Psoas muscle (tissue), 8 donors: ENCODE data around the gene CDK14. TPM values are rescaled to one million over a fixed set of nuclear protein-coding genes. Genes with fewer than 3 reads are reported as not detected.
"Not testable (repeated sequence)": the region's sequence is repeated elsewhere in the genome, so short reads cannot be mapped to it uniquely, and the experiment has no call there.

Source experiments
- ATAC-seq, 4 donors: fragments of 200-7000 bp; cut with Tn5 transposase; one replicate each; pipeline ENCODE4 v1.9.1; 2020; ENCODE audit warnings: moderate library complexity in 3 of 4, mild to moderate bottlenecking in 2 of 4
- DNase-seq, 2 donors: peaks; one replicate each; pipeline ENCODE4 v3.0.0-alpha.2; 2020
- H3K27ac ChIP-seq: fragments of 200-600 bp; one replicate; pipeline ENCODE4 v1.8.0; 2022
- H3K27me3 ChIP-seq, 3 donors: fragments of 200-600 bp in 1 of 3; one replicate each; pipeline versions ENCODE4 v1.6.1 to v1.8.0; 2013 to 2022; ENCODE audit warnings: low read length in 2 of 3, mild to moderate bottlenecking in 2 of 3, moderate library complexity in 1 of 3; ENCODE audit not compliant: insufficient read depth in 3 of 3
- H3K36me3 ChIP-seq, 2 donors: fragments of 200-600 bp in 1 of 2; one replicate each; pipeline versions ENCODE4 v1.6.1 to v1.8.0; 2013 to 2022; ENCODE audit warnings: low read depth in 1 of 2, mild to moderate bottlenecking in 1 of 2, moderate library complexity in 1 of 2; ENCODE audit not compliant: insufficient read depth in 1 of 2
- H3K4me1 ChIP-seq: fragments of 200-600 bp; one replicate; pipeline ENCODE4 v1.8.0; 2022
- H3K4me3 ChIP-seq: fragments of 200-600 bp; one replicate; pipeline ENCODE4 v1.8.0; 2022; ENCODE audit warnings: mild to moderate bottlenecking
- H3K9me3 ChIP-seq: fragments of 200-600 bp; one replicate; pipeline ENCODE4 v1.8.0; 2022
- CTCF ChIP-seq: fragments of 200-600 bp; IDR thresholded peaks from one replicate; pipeline ENCODE4 v1.8.0; 2022; ENCODE audit warnings: antibody characterized with exemption
- WGBS, 3 donors: extraction: QIAGEN DNeasy Blood & Tissue Kit; methylation state at CpG; one replicate each; pipeline versions ENCODE4 v1.1.6 to v1.1.7; 2013; 5-methylcytosine and 5-hydroxymethylcytosine counted together
- intact Hi-C, 2 donors: fragments of 100-400 bp; cut with DNase I; formaldehyde crosslinking; loops; one replicate each; pipeline versions ENCODE4 v1.11.0 to v1.14.2; 2022
- polyA plus RNA-seq, 3 donors: library from polyadenylated mRNA; stranded (reverse); fragments of 200-250 nt; gene quantifications; one replicate each; pipeline ENCODE4 v1.2.3, GENCODE V29; 2013
- total RNA-seq, 4 donors: library from RNA; stranded (reverse); fragmentation: NEBNext Ultra II Directional in 2 of 4; extraction: Animal tissue kit (Norgen Biotek cat#: 25700) in 2 of 4; gene quantifications; one replicate each; pipeline versions ENCODE4 v1.2.1 to v1.2.4, GENCODE V29; 2021 to 2023
- donor health status: healthy with polysubstance abuse.
- donor health status: DM: no; HTN: no; CAD: no; lungs with moderate emphysema.
- donor health status: Bipolar disorder and iron deficiency.
- donor health status: healthy.
- donor health status: DM: yes; HTN: yes; CAD: no.
- donor health status: DM: no; HTN: no; CAD: no.
- donor health status: DM: no; HTN: no; CAD: no.
- donor health status: DM: yes; HTN: yes; CAD: no.

Gene CDK14
- total and polyA plus RNA-seq, 7 donors: 1.7 to 16.6 (median 10.6) TPM

- H3K27me3 ChIP-seq: no peaks in the 10 kb centered on the region
- H3K4me1 ChIP-seq: no peaks in the 10 kb centered on the region
- H3K4me3 ChIP-seq: no peak overlapping the region
- H3K9me3 ChIP-seq: peaks cover 4% of the 10 kb centered on the region
- WGBS, 3 donors: 84 to 94% (median 89%) methylated on average over 1 of the region's 1 CpG
- no peaks in the 10 kb centered on the region for H3K36me3 ChIP-seq
- ATAC-seq: no peak
- intact Hi-C loops: no loop called here
- no peak for TF ChIP-seq CTCF
- no peak overlapping the region for H3K27ac ChIP-seq
- DNase-seq: no peak
Observed at GRCh38 chr7:90792301-90792700, 196.2 kb downstream of the CDK14 start.

- H3K9me3 ChIP-seq, H3K27ac ChIP-seq, intact Hi-C loops, DNase-seq, H3K4me3 ChIP-seq, H3K4me1 ChIP-seq, ATAC-seq, H3K36me3 ChIP-seq, H3K27me3 ChIP-seq: not testable (repeated sequence)
- WGBS, 3 donors: 94 to 98% (median 96%) methylated on average over 12 of the region's 12 CpGs
Observed at GRCh38 chr7:90794234-90794633, 198.1 kb downstream of the CDK14 start.

- Histone ChIP-seq H3K27me3 (no peaks in the 10 kb centered on the region), H3K4me3 (no peak overlapping the region), H3K4me1 (no peaks in the 10 kb centered on the region), H3K9me3 (peaks cover 4% of the 10 kb centered on the region), H3K27ac (no peak overlapping the region), H3K36me3 (no peaks in the 10 kb centered on the region)
- intact Hi-C loops: no loop called here
- TF ChIP-seq CTCF: no peak
- no peak for ATAC-seq
- DNase-seq: no peak
- WGBS, 3 donors: 86 to 91% (median 91%) methylated on average over 2 of the region's 2 CpGs
Observed at GRCh38 chr7:90797596-90797995, 201.5 kb downstream of the CDK14 start.

- ATAC-seq: no peak
- Histone ChIP-seq H3K27me3 (no peaks in the 10 kb centered on the region), H3K9me3 (no peaks in the 10 kb centered on the region), H3K27ac (no peak overlapping the region), H3K4me3 (no peak overlapping the region), H3K36me3 (no peaks in the 10 kb centered on the region), H3K4me1 (no peaks in the 10 kb centered on the region)
- DNase-seq: no peak
- whole genome bisulfite sequencing, 3 donors: 83 to 94% (median 91%) methylated on average over 1 of the region's 1 CpG
- TF ChIP-seq CTCF: no peak
- intact Hi-C loops: no loop called here
Observed at GRCh38 chr7:90804370-90804769, 208.2 kb downstream of the CDK14 start.

- intact Hi-C loops, DNase-seq, H3K4me3 ChIP-seq, H3K27ac ChIP-seq, ATAC-seq, H3K4me1 ChIP-seq, H3K9me3 ChIP-seq, H3K36me3 ChIP-seq, H3K27me3 ChIP-seq: not testable (repeated sequence)
- WGBS, 3 donors: 92 to 100% (median 97%) methylated on average over 2 of the region's 2 CpGs
Observed at GRCh38 chr7:90815552-90815951, 219.4 kb downstream of the CDK14 start.

- TF ChIP-seq CTCF: no peak
- DNase-seq: no peak
- Histone ChIP-seq H3K27ac (no peak overlapping the region), H3K27me3 (no peaks in the 10 kb centered on the region), H3K36me3 (no peaks in the 10 kb centered on the region), H3K9me3 (peaks cover 3% of the 10 kb centered on the region), H3K4me1 (no peaks in the 10 kb centered on the region), H3K4me3 (no peak overlapping the region)
- intact Hi-C loops: no loop called here
- ATAC-seq: peak; percentile 84 to 89 (median 88)
- WGBS, 3 donors: 59 to 75% (median 59%) methylated on average over 6 of the region's 6 CpGs
Observed at GRCh38 chr7:90816511-90817142, 220.5 kb downstream of the CDK14 start.
